ENCODE data around the gene UQCC3.
A peak's percentile ranks its signal among the peaks of the same experiment; 100 is the strongest.

Gene UQCC3

DNA sequence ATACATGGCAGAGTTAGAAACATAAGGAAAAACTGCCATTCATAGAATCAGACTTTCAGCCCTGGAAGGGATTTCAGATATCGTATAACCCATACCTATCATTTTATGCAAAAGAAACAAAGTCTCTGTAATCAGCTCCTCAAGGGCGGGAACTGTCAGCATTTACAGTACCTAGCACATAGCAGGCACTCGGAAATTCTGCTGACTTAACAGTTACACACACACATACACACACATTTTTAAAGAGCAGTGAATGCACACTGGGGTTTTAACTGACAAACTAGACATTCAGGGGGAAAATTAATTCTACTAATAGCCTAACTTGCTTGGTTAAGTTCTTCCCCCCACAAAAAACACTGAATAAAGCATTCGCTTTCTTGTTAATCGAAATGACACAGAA is 44.7 kb downstream of the UQCC3 start:
- DNase-seq (ENCODE audit: insufficient read length, low spot score), result no peak
- TF ChIP-seq CTCF (IDR thresholded peaks at IDR 0.05; ENCODE audit: insufficient read depth, missing control alignments), result no peak
- FAIRE-seq, result no peak

- no peak for FAIRE-seq
- no peak for DNase-seq (ENCODE audit: insufficient read length, low spot score)
- no peak for TF ChIP-seq CTCF (IDR thresholded peaks at IDR 0.05; ENCODE audit: insufficient read depth, missing control alignments)
Measured at GRCh38 chr11:62716816-62717215, 45.3 kb downstream of the UQCC3 start.

GRCh38 chr11:62719302-62719978 is 48.0 kb downstream of the UQCC3 start:
- DNase-seq (ENCODE audit: insufficient read length, low spot score) (no peak), FAIRE-seq (no peak)
- no peak for TF ChIP-seq CTCF (IDR thresholded peaks at IDR 0.05; ENCODE audit: insufficient read depth, missing control alignments)

- FAIRE-seq, result no peak
- DNase-seq (ENCODE audit: insufficient read length, low spot score), result no peak
- TF ChIP-seq CTCF (IDR thresholded peaks at IDR 0.05; ENCODE audit: insufficient read depth, missing control alignments), result peak; percentile 14
Measured at GRCh38 chr11:62721994-62722393, 50.5 kb downstream of the UQCC3 start.

Measured in D721Med (cell line).